Activated CD4-positive, alpha-beta T cell treated with anti-CD3 and anti-CD28 coated beads for 24 hours (primary cell): Measurements from ENCODE around the gene GOLGA5.
"Not testable (repeated sequence)": the region's sequence is repeated elsewhere in the genome, so short reads cannot be mapped to it uniquely, and the experiment has no call there.

Experiments
- DNase-seq, 2 donors: peaks; one replicate each; pipeline ENCODE4 v3.0.0-alpha.2; 2020; ENCODE audit warnings: low read depth in 2 of 2

GOLGA5 gene

GRCh38 chr14:92820536-92820840, 26.4 kb downstream of the GOLGA5 start:
- not testable (repeated sequence) for DNase-seq

- no peak for DNase-seq
Measured at GRCh38 chr14:92830902-92831301, 36.8 kb downstream of the GOLGA5 start.

- DNase-seq, result no peak
Measured at GRCh38 chr14:92832137-92832700, 38.1 kb downstream of the GOLGA5 start.

GRCh38 chr14:92841930-92842329, 47.8 kb downstream of the GOLGA5 start:
- DNase-seq, result no peak

GRCh38 chr14:92844204-92844603, 50.1 kb downstream of the GOLGA5 start:
- DNase-seq, result no peak

GRCh38 chr14:92846162-92846897, 52.2 kb downstream of the GOLGA5 start:
- DNase-seq, result no peak

GRCh38 chr14:92847278-92847677, 53.2 kb downstream of the GOLGA5 start:
- no peak for DNase-seq

- no peak for DNase-seq
Measured at GRCh38 chr14:92847749-92848148, 53.6 kb downstream of the GOLGA5 start.

- DNase-seq, result no peak
Measured at GRCh38 chr14:92848887-92849286, 54.8 kb downstream of the GOLGA5 start.

GRCh38 chr14:92850492-92850891, 56.4 kb downstream of the GOLGA5 start:
- no peak for DNase-seq

GRCh38 chr14:92853136-92853535, 59.0 kb downstream of the GOLGA5 start:
- DNase-seq, result not testable (repeated sequence)

GRCh38 chr14:92860049-92860840, 66.1 kb downstream of the GOLGA5 start:
- DNase-seq, result no peak

- DNase-seq, result no peak
Measured at GRCh38 chr14:92861856-92862745, 68.0 kb downstream of the GOLGA5 start.

GRCh38 chr14:92863286-92864080, 69.4 kb downstream of the GOLGA5 start:
- no peak for DNase-seq

GRCh38 chr14:92865674-92866073, 71.6 kb downstream of the GOLGA5 start:
- DNase-seq, result no peak

GRCh38 chr14:92866181-92866752, 72.2 kb downstream of the GOLGA5 start:
- DNase-seq, result no peak

- DNase-seq, result no peak
Measured at GRCh38 chr14:92866901-92867865, 73.1 kb downstream of the GOLGA5 start.

GRCh38 chr14:92874962-92875661, 81.0 kb downstream of the GOLGA5 start:
- DNase-seq, result no peak
